HCT116 (cell line): ENCODE data around the gene CDH23. TPM values are rescaled to one million over a fixed set of nuclear protein-coding genes. Genes with fewer than 3 reads are reported as not detected.

ENCODE experiments used
- ATAC-seq: fragments of 200-7000 bp; cut with Tn5 transposase; 2 replicates; pipeline ENCODE4 v1.9.1; 2020; ENCODE audit warnings: mild to moderate bottlenecking, moderate library complexity
- BruUV-seq: library from RNA; stranded (reverse); fragments of 400-500 nt; replicated peaks from 2 replicates; lab custom pipeline; 2021; lab: Mats Ljungman, UMichigan
- CTCF ChIA-PET: fragments of 300-600 bp; sonication (Branson Sonifier 250); formaldehyde crosslinking; loops from one replicate; lab custom pipeline; 2021; ENCODE audit warnings: antibody characterized with exemption; lab: Charles Lee
- POLR2A ChIA-PET: fragments of 300-600, 350-600 bp; sonication (Branson Sonifier 250); formaldehyde crosslinking; loops from one replicate; lab custom pipeline; 2021; ENCODE audit warnings: antibody characterized with exemption; lab: Charles Lee
- RAD21 ChIA-PET, 2 experiments: fragments of 300-600 bp; sonication (Branson Sonifier 250); formaldehyde crosslinking; loops; one replicate each; lab custom pipeline; 2023; ENCODE audit warnings: low total read pairs in 2 of 2; ENCODE audit not compliant: uncharacterized antibody in 2 of 2, unreplicated experiment in 2 of 2, low non-redundant PET in 1 of 2; lab: Charles Lee
- DNase-seq: peaks from one replicate; pipeline ENCODE4 v3.0.0-alpha.2; 2010; ENCODE audit warnings: low read depth, low spot score
- H2AFZ ChIP-seq: fragments of 200-600 bp; shearing (Covaris generic), sonication (generic); 2 replicates; pipeline ENCODE4 v1.6.1; 2017; ENCODE audit warnings: low read depth, mixed run types, mixed read lengths, antibody characterized with exemption, low read length; ENCODE audit not compliant: poor library complexity, severe bottlenecking
- H3K27ac ChIP-seq: 2 replicates; pipeline ENCODE4 v1.5.1; 2012; ENCODE audit warnings: low read depth, low read length
- H3K27me3 ChIP-seq: fragments of 200-600 bp; sonication (generic); 2 replicates; pipeline ENCODE4 v1.6.1; 2016; ENCODE audit warnings: mixed run types, low read length, mixed read lengths; ENCODE audit not compliant: insufficient read depth
- H3K36me3 ChIP-seq, 2 experiments: fragments of 200-500 bp in 1 of 2; fragments of 200-600 bp in 1 of 2; sonication (Bioruptor generic) in 1 of 2; sonication (generic) in 1 of 2; 2 replicates each; pipeline versions ENCODE4 v1.5.1 to v1.6.1; 2014 to 2016; ENCODE audit warnings: low read length in 2 of 2, inconsistent platforms in 1 of 2, mixed read lengths in 1 of 2, mixed run types in 1 of 2; ENCODE audit not compliant: insufficient read depth in 2 of 2, control insufficient read depth in 1 of 2
- H3K4me1 ChIP-seq, 2 experiments: fragments of 200-600 bp in 1 of 2; sonication (generic) in 1 of 2; 2 replicates each; pipeline versions ENCODE4 v1.5.1 to v1.6.1; 2012 to 2017; ENCODE audit warnings: low read length in 2 of 2, inconsistent platforms in 1 of 2, mild to moderate bottlenecking in 1 of 2, mixed read lengths in 1 of 2, mixed run types in 1 of 2, moderate library complexity in 1 of 2; ENCODE audit not compliant: insufficient read depth in 2 of 2, control insufficient read depth in 1 of 2
- H3K4me2 ChIP-seq: fragments of 200-600 bp; sonication (generic); 2 replicates; pipeline ENCODE4 v1.6.1; 2017; ENCODE audit warnings: mixed run types, low read length, mixed read lengths
- H3K4me3 ChIP-seq, 2 experiments: fragments of 200-600 bp in 1 of 2; sonication (generic) in 1 of 2; replicated peaks in 1 of 2; 2 replicates each; pipeline ENCODE4 v1.5.1; 2011 to 2016; ENCODE audit warnings: low read length in 2 of 2, control low read depth in 1 of 2, low read depth in 1 of 2, mild to moderate bottlenecking in 1 of 2, mixed read lengths in 1 of 2, mixed run types in 1 of 2
- H3K79me2 ChIP-seq: fragments of 200-600 bp; sonication (generic); 2 replicates; pipeline ENCODE4 v1.6.1; 2017; ENCODE audit warnings: mild to moderate bottlenecking, mixed run types, low read length, moderate library complexity, mixed read lengths; ENCODE audit not compliant: insufficient read depth
- H3K9ac ChIP-seq: fragments of 200-600 bp; sonication (generic); 2 replicates; pipeline ENCODE4 v1.6.1; 2016; ENCODE audit warnings: low read length, mixed read lengths
- H3K9me2 ChIP-seq: fragments of 200-600 bp; sonication (generic), shearing (Covaris generic); 2 replicates; pipeline ENCODE4 v1.6.1; 2017; ENCODE audit warnings: mixed run types, mild to moderate bottlenecking, moderate library complexity; ENCODE audit not compliant: insufficient read depth
- H3K9me3 ChIP-seq, 2 experiments: fragments of 200-500 bp in 1 of 2; fragments of 200-600 bp in 1 of 2; sonication (Bioruptor generic) in 1 of 2; sonication (generic) in 1 of 2; 2 replicates each; pipeline ENCODE4 v1.6.1; 2014 to 2017; ENCODE audit warnings: low read length in 2 of 2, mixed read lengths in 2 of 2, inconsistent platforms in 1 of 2, low read depth in 1 of 2, mild to moderate bottlenecking in 1 of 2, mixed run types in 1 of 2, moderate library complexity in 1 of 2; ENCODE audit not compliant: control insufficient read depth in 1 of 2, insufficient read depth in 1 of 2
- H4K20me1 ChIP-seq: fragments of 200-600 bp; sonication (generic), shearing (Covaris generic); 2 replicates; pipeline ENCODE4 v1.6.1; 2017; ENCODE audit warnings: mixed run types, mild to moderate bottlenecking, moderate library complexity; ENCODE audit not compliant: insufficient read depth
- ATF3 ChIP-seq: IDR thresholded peaks from 2 replicates; pipeline ENCODE4 v1.6.1; 2012
- CEBPB ChIP-seq: IDR thresholded peaks from 2 replicates; pipeline ENCODE4 v1.6.1; 2012; ENCODE audit warnings: low read depth
- EGR1 ChIP-seq: IDR thresholded peaks from 2 replicates; pipeline ENCODE4 v1.6.1; 2012; ENCODE audit warnings: low read depth
- ELF1 ChIP-seq: IDR thresholded peaks from 2 replicates; pipeline ENCODE4 v1.6.1; 2012; ENCODE audit warnings: low read depth, borderline replicate concordance
- EZH2 ChIP-seq: fragments of 200-600 bp; sonication (generic); IDR thresholded peaks from 2 replicates; pipeline ENCODE4 v1.6.1; 2017; ENCODE audit warnings: antibody characterized with exemption, mixed run types
- EZH2phosphoT487 ChIP-seq: fragments of 200-600 bp; IDR thresholded peaks from 2 replicates; pipeline ENCODE4 v1.6.1; 2018; ENCODE audit warnings: antibody characterized with exemption, borderline replicate concordance
- FOSL1 ChIP-seq: IDR thresholded peaks from 2 replicates; pipeline ENCODE4 v1.6.1; 2012; ENCODE audit warnings: low read depth
- JUND ChIP-seq: IDR thresholded peaks from 2 replicates; pipeline ENCODE4 v1.6.1; 2012
- POLR2A ChIP-seq: IDR thresholded peaks from 2 replicates; pipeline ENCODE4 v1.7.0; 2011; ENCODE audit warnings: borderline replicate concordance; ENCODE audit not compliant: insufficient read depth, insufficient read length; ENCODE audit errors: extremely low read depth
- POLR2AphosphoS5 ChIP-seq: IDR thresholded peaks from 2 replicates; pipeline ENCODE4 v1.6.1; 2011; ENCODE audit warnings: mild to moderate bottlenecking, low read depth, low read length, moderate library complexity
- RAD21 ChIP-seq: IDR thresholded peaks from 2 replicates; pipeline ENCODE4 v1.6.1; 2012; ENCODE audit warnings: low read depth, mild to moderate bottlenecking
- REST ChIP-seq: IDR thresholded peaks from 2 replicates; pipeline ENCODE4 v1.6.1; 2012; ENCODE audit warnings: low read depth
- SP1 ChIP-seq: IDR thresholded peaks from 2 replicates; pipeline ENCODE4 v1.6.1; 2012; ENCODE audit warnings: low read depth
- SRF ChIP-seq: IDR thresholded peaks from 2 replicates; pipeline ENCODE4 v1.6.1; 2012; ENCODE audit warnings: low read depth
- YY1 ChIP-seq: IDR thresholded peaks from 2 replicates; pipeline ENCODE4 v1.6.1; 2011; ENCODE audit warnings: low read length, low read depth, moderate library complexity, mild to moderate bottlenecking; ENCODE audit not compliant: insufficient replicate concordance; ENCODE audit errors: extremely low read depth
- ZBTB33 ChIP-seq: IDR thresholded peaks from 2 replicates; pipeline ENCODE4 v1.6.1; 2011; ENCODE audit warnings: mild to moderate bottlenecking, low read length, moderate library complexity; ENCODE audit not compliant: insufficient replicate concordance; ENCODE audit errors: extremely low read depth
- ZFX ChIP-seq: fragments of 450-650 bp; IDR thresholded peaks from 2 replicates; pipeline ENCODE4 v1.6.1; 2017
- ZNF274 ChIP-seq: fragments of 200-500 bp; sonication (Bioruptor generic); IDR thresholded peaks from 2 replicates; pipeline ENCODE4 v1.6.1; 2014; ENCODE audit warnings: mild to moderate bottlenecking, low read depth, low read length, inconsistent platforms
- intact Hi-C: fragments of 100-400 bp; cut with micrococcal nuclease; formaldehyde crosslinking; loops from 2 replicates; pipeline ENCODE4 v1.10.0; 2022
- total RNA-seq: library from RNA; stranded (reverse); gene quantifications from one replicate; pipeline ENCODE4 v1.2.1, GENCODE V29; 2021; ENCODE audit not compliant: unreplicated experiment

Gene CDH23
- total RNA-seq, 1 experiment from 2014 or later = not detected

GRCh38 chr10:71630168-71630567 lies 233.4 kb downstream of the CDH23 start:
- no peak overlapping the region for H3K4me2 ChIP-seq
- no peak overlapping the region for H3K9ac ChIP-seq
- TF ChIP-seq EGR1 = no peak
- no peak for TF ChIP-seq CEBPB
- TF ChIP-seq ZNF274 = no peak
- no peak for TF ChIP-seq SP1
- TF ChIP-seq SRF = no peak
- no peak for TF ChIP-seq JUND
- no peak for TF ChIP-seq EZH2
- no peak for TF ChIP-seq YY1
- no peak for TF ChIP-seq ZBTB33
- no peak for TF ChIP-seq FOSL1
- no peak for TF ChIP-seq RAD21
- TF ChIP-seq POLR2A = no peak
- TF ChIP-seq REST = no peak
- no peak for TF ChIP-seq ELF1
- no peak for TF ChIP-seq EZH2phosphoT487
- TF ChIP-seq ZFX = no peak
- TF ChIP-seq ATF3 = no peak
- no peak for TF ChIP-seq POLR2AphosphoS5
- intact Hi-C loops = no loop called here
- H3K27me3 ChIP-seq = no peaks in the 10 kb centered on the region
- no peaks in the 10 kb centered on the region for H3K36me3 ChIP-seq
- ChIA-PET RAD21 (no interaction called here), CTCF (no interaction called here), POLR2A (no interaction called here)
- H4K20me1 ChIP-seq = no peaks in the 10 kb centered on the region
- H3K27ac ChIP-seq = no peak overlapping the region
- H3K4me1 ChIP-seq = no peaks in the 10 kb centered on the region
- no TSS peak for BruUV-seq
- H3K9me2 ChIP-seq = no peaks in the 10 kb centered on the region
- ATAC-seq (no peak), DNase-seq (no peak)
- no peak overlapping the region for H3K4me3 ChIP-seq
- no peaks in the 10 kb centered on the region for H3K9me3 ChIP-seq
- no peaks in the 10 kb centered on the region for H3K79me2 ChIP-seq
- H2AFZ ChIP-seq = no peak overlapping the region
